GM12878 (cell line): ENCODE results near the gene CCL20. TPM values are rescaled to one million over a fixed set of nuclear protein-coding genes. Genes with fewer than 3 reads are reported as not detected.

Source experiments
- ATAC-seq: fragments of 200-7000 bp; cut with Tn5 transposase; 3 replicates; pipeline ENCODE4 v1.9.1; 2020; ENCODE audit warnings: mild to moderate bottlenecking, moderate library complexity
- BruUV-seq: library from RNA; stranded (reverse); fragments of 400-500 nt; replicated peaks from 2 replicates; lab custom pipeline; 2021; lab: Mats Ljungman, UMichigan
- CTCF ChIA-PET: fragments of 300-600 bp; sonication (Branson Sonifier 250); formaldehyde crosslinking; extraction: SDS; loops from one replicate; lab custom pipeline; 2021; ENCODE audit warnings: inconsistent platforms; lab: Yijun Ruan, JAX
- POLR2A ChIA-PET: fragments of 350-600 bp; formaldehyde crosslinking; extraction: SDS; loops from one replicate; lab custom pipeline; 2021; ENCODE audit warnings: inconsistent platforms; lab: Charles Lee
- RAD21 ChIA-PET: fragments of 300-600 bp; sonication (Branson Sonifier 250); formaldehyde crosslinking; loops from one replicate; lab custom pipeline; 2023; ENCODE audit warnings: antibody characterized with exemption; ENCODE audit not compliant: unreplicated experiment; lab: Charles Lee
- SMC1A ChIA-PET: fragments of 300-600 bp; sonication (Branson Sonifier 250); formaldehyde crosslinking; loops from one replicate; lab custom pipeline; 2023; ENCODE audit not compliant: unreplicated experiment, uncharacterized antibody; lab: Charles Lee
- DNase-seq: peaks from one replicate; pipeline ENCODE4 v3.0.0-alpha.2; 2011; ENCODE audit warnings: low read depth, low spot score
- FAIRE-seq: peaks from 3 replicates; lab custom pipeline; 2011; peaks lifted over from hg19 to GRCh38; lab: Jason Lieb, UNC
- H2AFZ ChIP-seq: 2 replicates; pipeline ENCODE4 v1.6.0; 2011; ENCODE audit warnings: low read depth, low read length, control low read depth; ENCODE audit not compliant: control insufficient read depth
- H3K27ac ChIP-seq: 2 replicates; pipeline ENCODE4 v1.5.1; 2011; ENCODE audit warnings: control low read depth; ENCODE audit not compliant: control insufficient read depth, insufficient read depth
- H3K27me3 ChIP-seq, 2 experiments: replicated peaks in 1 of 2; 2 replicates each; pipeline versions ENCODE4 v1.6.0 to v1.6.1; 2011; ENCODE audit warnings: low read length in 1 of 2; ENCODE audit not compliant: control insufficient read depth in 2 of 2, insufficient read depth in 2 of 2
- H3K36me3 ChIP-seq, 2 experiments: 2 replicates each; pipeline ENCODE4 v1.5.1; 2011; ENCODE audit warnings: low read length in 1 of 2; ENCODE audit not compliant: control insufficient read depth in 2 of 2, insufficient read depth in 2 of 2
- H3K4me1 ChIP-seq: 2 replicates; pipeline ENCODE4 v1.6.1; 2011; ENCODE audit warnings: mild to moderate bottlenecking, low read length, moderate library complexity, mixed read lengths; ENCODE audit not compliant: control insufficient read depth, insufficient read depth
- H3K4me2 ChIP-seq: 2 replicates; pipeline ENCODE4 v1.6.0; 2011; ENCODE audit warnings: control low read depth; ENCODE audit not compliant: control insufficient read depth, insufficient read depth
- H3K4me3 ChIP-seq: fragments of 200-600 bp; sonication (generic); 2 replicates; pipeline ENCODE4 v1.5.1; 2016
- H3K79me2 ChIP-seq: 2 replicates; pipeline ENCODE4 v1.6.0; 2011; ENCODE audit warnings: low read length; ENCODE audit not compliant: control insufficient read depth, insufficient read depth
- H3K9ac ChIP-seq: 2 replicates; pipeline ENCODE4 v1.8.0; 2011; ENCODE audit warnings: low read length, control low read depth, mixed read lengths; ENCODE audit not compliant: control insufficient read depth, insufficient read depth
- H3K9me3 ChIP-seq: replicated peaks from 3 replicates; pipeline ENCODE4 v1.5.1; 2011; ENCODE audit warnings: mild to moderate bottlenecking, low read length; ENCODE audit not compliant: control insufficient read depth, insufficient read depth
- H4K20me1 ChIP-seq: 2 replicates; pipeline ENCODE4 v1.6.0; 2011; ENCODE audit not compliant: control insufficient read depth, insufficient read depth
- CBFB ChIP-seq: IDR thresholded peaks from 2 replicates; pipeline ENCODE4 v1.6.1; 2016; ENCODE audit warnings: antibody characterized with exemption, low read depth
- EP300 ChIP-seq, 2 experiments: fragments of 150-350 bp in 1 of 2; IDR thresholded peaks; 2 replicates each; pipeline ENCODE4 v1.6.1; 2011 to 2012; ENCODE audit warnings: low read depth in 2 of 2, low read length in 2 of 2, borderline replicate concordance in 1 of 2, improper control_type of control experiment in 1 of 2, inconsistent platforms in 1 of 2; ENCODE audit not compliant: control insufficient read depth in 1 of 2
- FOXK2 ChIP-seq: fragments of 450-650 bp; IDR thresholded peaks from 2 replicates; pipeline ENCODE4 v1.6.1; 2017; ENCODE audit warnings: mild to moderate bottlenecking, moderate library complexity
- IRF4 ChIP-seq: IDR thresholded peaks from 2 replicates; pipeline ENCODE4 v1.6.1; 2011; ENCODE audit warnings: low read depth, low read length
- MEF2A ChIP-seq: IDR thresholded peaks from 2 replicates; pipeline ENCODE4 v1.6.1; 2011; ENCODE audit warnings: low read depth, mild to moderate bottlenecking, low read length, moderate library complexity; ENCODE audit not compliant: insufficient read depth
- NFIC ChIP-seq: IDR thresholded peaks from 2 replicates; pipeline ENCODE4 v1.6.1; 2012; ENCODE audit warnings: low read depth, mild to moderate bottlenecking, inconsistent platforms, low read length, moderate library complexity
- NFYB ChIP-seq: IDR thresholded peaks from 2 replicates; pipeline ENCODE4 v1.6.1; 2011; ENCODE audit warnings: low read depth, mild to moderate bottlenecking, low read length, improper control_type of control experiment, moderate library complexity; ENCODE audit not compliant: insufficient read depth
- PAX8 ChIP-seq: fragments of 450-650 bp; IDR thresholded peaks from 2 replicates; pipeline ENCODE4 v1.6.1; 2017; ENCODE audit warnings: mild to moderate bottlenecking, moderate library complexity
- POLR2AphosphoS5 ChIP-seq: IDR thresholded peaks from 2 replicates; pipeline ENCODE4 v1.6.1; 2011; ENCODE audit warnings: mild to moderate bottlenecking, low read length, inconsistent platforms
- POU2F2 ChIP-seq: IDR thresholded peaks from 3 replicates; pipeline ENCODE4 v1.6.1; 2011; ENCODE audit warnings: low read depth, mild to moderate bottlenecking, low read length, borderline replicate concordance
- SIX5 ChIP-seq: IDR thresholded peaks from 2 replicates; pipeline ENCODE4 v1.6.1; 2011; ENCODE audit warnings: mild to moderate bottlenecking, low read depth, low read length, moderate library complexity; ENCODE audit not compliant: severe bottlenecking
- SPI1 ChIP-seq: IDR thresholded peaks from 2 replicates; pipeline ENCODE4 v1.6.1; 2011; ENCODE audit warnings: low read depth, mild to moderate bottlenecking, low read length, moderate library complexity, borderline replicate concordance; ENCODE audit not compliant: insufficient read depth
- STAT1 ChIP-seq: fragments of 450-650 bp; conservative IDR thresholded peaks from 2 replicates; pipeline ENCODE4 v1.6.1; 2014; ENCODE audit warnings: antibody characterized with exemption, mild to moderate bottlenecking
- SUZ12 ChIP-seq: fragments of 200-600 bp; sonication (generic); IDR thresholded peaks from one replicate; pipeline ENCODE4 v1.6.1; 2018; ENCODE audit warnings: antibody characterized with exemption, mild to moderate bottlenecking; ENCODE audit not compliant: unreplicated experiment
- TBL1XR1 ChIP-seq: IDR thresholded peaks from 2 replicates; pipeline ENCODE4 v1.6.1; 2012; ENCODE audit warnings: low read depth, low read length, improper control_type of control experiment
- YY1 ChIP-seq: IDR thresholded peaks from 2 replicates; pipeline ENCODE4 v1.6.1; 2011; ENCODE audit warnings: low read depth, mild to moderate bottlenecking, low read length
- WGBS: methylation state at CpG from one replicate; pipeline ENCODE4 v1.1.6; 2016; ENCODE audit warnings: low lambda C conversion rate; ENCODE audit not compliant: insufficient replicate concordance, insufficient coverage; ENCODE audit errors: missing lambda C conversion rate; 5-methylcytosine and 5-hydroxymethylcytosine counted together
- in situ Hi-C: fragments of 300-500 bp; cut with MboI; formaldehyde crosslinking; loops from 9 replicates; pipeline ENCODE4 v1.14.3; 2018; ENCODE audit warnings: mixed read lengths
- intact Hi-C: fragments of 100-400 bp; cut with micrococcal nuclease; formaldehyde crosslinking; loops from one replicate; pipeline ENCODE4 v1.14.2; 2022; ENCODE audit not compliant: unreplicated experiment
- polyA plus RNA-seq, 11 experiments: library from polyadenylated mRNA; depleted of rRNA in 4 of 11; unstranded in 6 of 11; stranded (reverse) in 5 of 11; fragments of >200 nt; fragmentation: Nextera tagmentation in 4 of 11; fragmentation: Illumina TruSeq in 1 of 11; extraction: Ambion mirVana in 4 of 11; extraction: Trizol in 1 of 11; gene quantifications; 1 replicate in 1 of 11; 2 replicates in 10 of 11; pipeline versions ENCODE4 v1.2.1 to v1.2.3, GENCODE V29; 2011 to 2016; ENCODE audit warnings: inconsistent platforms in 2 of 11, missing spikeins in 2 of 11, low read depth in 1 of 11
- total RNA-seq, 4 experiments: library from RNA; depleted of rRNA in 3 of 4; stranded (reverse); fragments of >200 nt in 3 of 4; fragmentation: Illumina TruSeq in 1 of 4; extraction: Trizol in 1 of 4; gene quantifications; 2 replicates each; pipeline versions ENCODE4 v1.2.1 to v1.2.3, GENCODE V29; 2013 to 2021
- TF ChIP-seq, protein P1 (sequence below): IDR thresholded peaks from 2 replicates; pipeline ENCODE4 v1.6.1; 2012; ENCODE audit warnings: improper control_type of control experiment, low read depth, low read length; ENCODE audit not compliant: insufficient replicate concordance

CCL20 gene
- total and polyA plus RNA-seq, 10 of the 15 experiments (the other 5 are each of a cell fraction or from before 2014, with no cell fraction given) = 5.5 to 35.7 (median 15.6) TPM

DNA sequence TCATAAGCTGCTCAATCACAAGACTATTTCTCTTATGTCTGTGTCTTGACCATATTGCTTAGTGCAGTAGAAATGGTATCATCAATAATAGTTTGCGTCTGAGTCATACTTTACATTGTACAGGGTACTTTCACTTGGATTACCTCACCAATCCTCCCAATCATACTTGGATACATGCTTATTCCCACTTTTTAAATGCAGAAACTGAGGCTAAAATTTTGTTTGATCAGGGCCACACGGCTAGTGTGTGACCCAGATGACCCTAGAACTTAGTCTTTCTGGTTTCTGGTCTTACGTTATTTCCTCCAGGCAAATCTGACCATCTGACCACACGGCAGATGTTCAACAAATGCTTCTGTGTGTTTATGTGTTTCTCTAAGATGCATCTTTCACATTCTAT is 23.8 kb upstream of the CCL20 start:
- Histone ChIP-seq H3K4me2 (no peak overlapping the region), H4K20me1 (no peaks in the 10 kb centered on the region), H2AFZ (no peak overlapping the region), H3K36me3 (no peaks in the 10 kb centered on the region), H3K79me2 (no peaks in the 10 kb centered on the region), H3K9me3 (no peaks in the 10 kb centered on the region; the same call in 2 of the 3 replicates), H3K4me1 (no peaks in the 10 kb centered on the region), H3K27ac (no peak overlapping the region), H3K9ac (no peak overlapping the region), H3K27me3 (no peaks in the 10 kb centered on the region), H3K4me3 (no peak overlapping the region)
- ChIA-PET POLR2A (no interaction called here), SMC1A (interaction anchor here (2.2 kb wide), 1 partner anchor 16 kb away, joined by 11 read pairs; no protein-coding TSS in a partner anchor), CTCF (interaction anchor here (1.3 kb wide), 2 partner anchors 24 to 132 kb away, joined by 3 read pairs; partner anchors contain the start of gene CCL20), RAD21 (no interaction called here)
- DNase-seq = no peak
- intact Hi-C loops = loop anchor here (2.0 to 10.0 kb wide), 2 partner anchors 15 to 805 kb away; no protein-coding TSS in a partner anchor
- no TSS peak for BruUV-seq
- ATAC-seq = peak; percentile 92
- no peak for FAIRE-seq
- 46% methylated on average over 4 of the region's 4 CpGs for WGBS
- in situ Hi-C loops = loop anchor here (25.0 kb wide), 1 partner anchor 953 kb away; the partner anchor contains the start of gene RHBDD1
- TF ChIP-seq PAX8 = no peak
- TF ChIP-seq SUZ12 = no peak
- no peak for TF ChIP-seq FOXK2
- no peak for TF ChIP-seq IRF4
- TF ChIP-seq MEF2A = no peak
- TF ChIP-seq STAT1 = no peak
- no peak for TF ChIP-seq TBL1XR1
- TF ChIP-seq, protein P1, sequence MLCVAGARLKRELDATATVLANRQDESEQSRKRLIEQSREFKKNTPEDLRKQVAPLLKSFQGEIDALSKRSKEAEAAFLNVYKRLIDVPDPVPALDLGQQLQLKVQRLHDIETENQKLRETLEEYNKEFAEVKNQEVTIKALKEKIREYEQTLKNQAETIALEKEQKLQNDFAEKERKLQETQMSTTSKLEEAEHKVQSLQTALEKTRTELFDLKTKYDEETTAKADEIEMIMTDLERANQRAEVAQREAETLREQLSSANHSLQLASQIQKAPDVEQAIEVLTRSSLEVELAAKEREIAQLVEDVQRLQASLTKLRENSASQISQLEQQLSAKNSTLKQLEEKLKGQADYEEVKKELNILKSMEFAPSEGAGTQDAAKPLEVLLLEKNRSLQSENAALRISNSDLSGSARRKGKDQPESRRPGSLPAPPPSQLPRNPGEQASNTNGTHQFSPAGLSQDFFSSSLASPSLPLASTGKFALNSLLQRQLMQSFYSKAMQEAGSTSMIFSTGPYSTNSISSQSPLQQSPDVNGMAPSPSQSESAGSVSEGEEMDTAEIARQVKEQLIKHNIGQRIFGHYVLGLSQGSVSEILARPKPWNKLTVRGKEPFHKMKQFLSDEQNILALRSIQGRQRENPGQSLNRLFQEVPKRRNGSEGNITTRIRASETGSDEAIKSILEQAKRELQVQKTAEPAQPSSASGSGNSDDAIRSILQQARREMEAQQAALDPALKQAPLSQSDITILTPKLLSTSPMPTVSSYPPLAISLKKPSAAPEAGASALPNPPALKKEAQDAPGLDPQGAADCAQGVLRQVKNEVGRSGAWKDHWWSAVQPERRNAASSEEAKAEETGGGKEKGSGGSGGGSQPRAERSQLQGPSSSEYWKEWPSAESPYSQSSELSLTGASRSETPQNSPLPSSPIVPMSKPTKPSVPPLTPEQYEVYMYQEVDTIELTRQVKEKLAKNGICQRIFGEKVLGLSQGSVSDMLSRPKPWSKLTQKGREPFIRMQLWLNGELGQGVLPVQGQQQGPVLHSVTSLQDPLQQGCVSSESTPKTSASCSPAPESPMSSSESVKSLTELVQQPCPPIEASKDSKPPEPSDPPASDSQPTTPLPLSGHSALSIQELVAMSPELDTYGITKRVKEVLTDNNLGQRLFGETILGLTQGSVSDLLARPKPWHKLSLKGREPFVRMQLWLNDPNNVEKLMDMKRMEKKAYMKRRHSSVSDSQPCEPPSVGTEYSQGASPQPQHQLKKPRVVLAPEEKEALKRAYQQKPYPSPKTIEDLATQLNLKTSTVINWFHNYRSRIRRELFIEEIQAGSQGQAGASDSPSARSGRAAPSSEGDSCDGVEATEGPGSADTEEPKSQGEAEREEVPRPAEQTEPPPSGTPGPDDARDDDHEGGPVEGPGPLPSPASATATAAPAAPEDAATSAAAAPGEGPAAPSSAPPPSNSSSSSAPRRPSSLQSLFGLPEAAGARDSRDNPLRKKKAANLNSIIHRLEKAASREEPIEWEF = no peak
- no peak for TF ChIP-seq SIX5
- no peak for TF ChIP-seq POLR2AphosphoS5
- no peak for TF ChIP-seq POU2F2
- TF ChIP-seq YY1 = no peak
- TF ChIP-seq SPI1 = no peak
- TF ChIP-seq CBFB = no peak
- no peak for TF ChIP-seq NFYB
- TF ChIP-seq NFIC = peak; percentile 71; the same call in 1 of the 2 replicates
- peak in 1 of 2 experiments; percentile 17; a peak in 1 of 4 replicates for TF ChIP-seq EP300 (IDR thresholded peaks at IDR 0.05; ENCODE audit: borderline replicate concordance in 1 of 2, control insufficient read depth in 1 of 2, low read depth in 2 of 2, low read length in 2 of 2)
